ENCODE data around the gene PRR35.

PRR35 gene

DNA sequence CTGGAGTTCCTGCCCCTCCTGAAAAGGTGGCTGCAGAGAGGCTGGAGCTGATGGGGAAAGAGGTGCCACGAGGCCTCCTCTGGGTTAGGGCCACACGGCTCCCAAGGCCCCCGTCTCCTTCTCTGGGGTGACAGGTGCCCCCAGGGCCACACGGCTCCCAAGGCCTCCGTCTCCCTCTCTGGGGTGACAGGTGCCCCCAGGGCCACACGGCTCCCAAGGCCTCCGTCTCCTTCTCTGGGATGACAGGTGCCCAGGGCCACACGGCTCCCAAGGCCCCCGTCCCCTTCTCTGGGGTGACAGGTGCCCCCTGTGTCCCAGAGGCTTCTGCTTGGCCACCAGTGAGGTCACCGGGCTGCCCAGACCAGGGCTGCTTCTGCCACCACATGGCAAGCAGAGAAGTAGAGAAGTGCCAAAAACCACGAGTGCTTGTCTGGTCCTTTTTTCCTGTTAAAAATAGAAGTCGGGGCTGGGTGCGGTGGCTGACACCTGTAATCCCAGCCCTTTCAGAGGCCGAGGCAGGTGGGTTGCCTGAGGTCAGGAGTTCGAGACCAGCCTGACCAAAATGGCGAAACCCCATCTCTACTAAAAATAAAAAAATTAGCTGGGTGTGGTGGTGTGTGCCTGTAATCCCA is 28.6 kb upstream of the PRR35 start:
- Histone ChIP-seq H3K36me3 (ENCODE audit: low read depth) (peaks cover 17% of the 10 kb centered on the region), H3K27ac (ENCODE audit: poor library complexity, severe bottlenecking) (no peak overlapping the region), H3K9me3 (ENCODE audit: severe bottlenecking) (no peaks in the 10 kb centered on the region), H3K27me3 (ENCODE audit: insufficient read depth, poor library complexity, severe bottlenecking) (no peaks in the 10 kb centered on the region), H3K4me3 (ENCODE audit: severe bottlenecking) (no peak overlapping the region), H3K4me1 (ENCODE audit: insufficient read depth, poor library complexity, severe bottlenecking) (peaks cover 8% of the 10 kb centered on the region)
- DNase-seq (ENCODE audit: low spot score) (no peak), ATAC-seq (ENCODE audit: low read depth) (no peak)
- TF ChIP-seq, protein P1, sequence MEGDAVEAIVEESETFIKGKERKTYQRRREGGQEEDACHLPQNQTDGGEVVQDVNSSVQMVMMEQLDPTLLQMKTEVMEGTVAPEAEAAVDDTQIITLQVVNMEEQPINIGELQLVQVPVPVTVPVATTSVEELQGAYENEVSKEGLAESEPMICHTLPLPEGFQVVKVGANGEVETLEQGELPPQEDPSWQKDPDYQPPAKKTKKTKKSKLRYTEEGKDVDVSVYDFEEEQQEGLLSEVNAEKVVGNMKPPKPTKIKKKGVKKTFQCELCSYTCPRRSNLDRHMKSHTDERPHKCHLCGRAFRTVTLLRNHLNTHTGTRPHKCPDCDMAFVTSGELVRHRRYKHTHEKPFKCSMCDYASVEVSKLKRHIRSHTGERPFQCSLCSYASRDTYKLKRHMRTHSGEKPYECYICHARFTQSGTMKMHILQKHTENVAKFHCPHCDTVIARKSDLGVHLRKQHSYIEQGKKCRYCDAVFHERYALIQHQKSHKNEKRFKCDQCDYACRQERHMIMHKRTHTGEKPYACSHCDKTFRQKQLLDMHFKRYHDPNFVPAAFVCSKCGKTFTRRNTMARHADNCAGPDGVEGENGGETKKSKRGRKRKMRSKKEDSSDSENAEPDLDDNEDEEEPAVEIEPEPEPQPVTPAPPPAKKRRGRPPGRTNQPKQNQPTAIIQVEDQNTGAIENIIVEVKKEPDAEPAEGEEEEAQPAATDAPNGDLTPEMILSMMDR (IDR thresholded peaks at IDR 0.05; ENCODE audit: poor library complexity, severe bottlenecking), result no peak

DNA sequence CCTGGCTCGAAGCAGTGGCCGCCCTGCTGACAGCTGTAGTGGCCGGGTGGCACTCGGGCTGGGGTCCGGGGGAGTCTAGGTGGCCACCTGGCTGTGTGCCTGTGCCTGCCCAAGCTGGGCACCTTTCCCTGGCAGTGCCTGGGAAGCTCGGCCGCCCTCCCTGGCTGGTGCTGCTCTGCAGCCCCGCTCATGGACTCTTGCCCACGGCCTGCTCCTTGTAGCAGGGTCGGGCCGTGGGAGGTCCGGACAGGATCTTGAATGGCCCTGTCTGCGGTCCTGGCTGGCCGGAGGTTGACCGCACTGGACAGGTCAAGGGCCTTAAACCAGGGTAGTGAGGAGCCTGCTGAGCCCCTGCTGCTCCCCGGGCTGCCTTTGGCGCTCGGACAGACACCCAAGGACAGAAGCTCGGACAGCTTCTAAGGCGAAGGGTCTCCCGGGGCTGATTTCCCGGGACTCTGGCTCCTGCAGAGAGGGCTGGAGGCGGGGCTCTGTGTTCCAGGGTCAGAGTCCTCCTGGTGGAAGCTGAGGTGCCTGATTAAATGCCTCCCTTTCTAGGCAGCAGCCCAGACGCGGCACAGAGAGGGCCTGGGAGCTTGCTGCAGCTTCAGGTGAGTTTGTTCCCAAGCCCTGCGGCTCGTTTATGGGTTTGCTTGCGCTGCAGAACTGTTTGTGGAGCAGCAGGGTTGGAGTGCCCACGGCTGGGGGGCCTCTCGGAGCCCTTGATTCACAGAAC is 26.6 kb upstream of the PRR35 start:
- H3K27ac ChIP-seq (ENCODE audit: poor library complexity, severe bottlenecking), result no peak overlapping the region
- H3K4me1 ChIP-seq (ENCODE audit: insufficient read depth, poor library complexity, severe bottlenecking), result peaks cover 8% of the 10 kb centered on the region
- DNase-seq (ENCODE audit: low spot score) (no peak), ATAC-seq (ENCODE audit: low read depth) (no peak)
- TF ChIP-seq, protein P1 (IDR thresholded peaks at IDR 0.05; ENCODE audit: poor library complexity, severe bottlenecking), result no peak
- no peaks in the 10 kb centered on the region for H3K9me3 ChIP-seq (ENCODE audit: severe bottlenecking)
- H3K4me3 ChIP-seq (ENCODE audit: severe bottlenecking), result no peak overlapping the region
- peaks cover 24% of the 10 kb centered on the region for H3K36me3 ChIP-seq (ENCODE audit: low read depth)
- H3K27me3 ChIP-seq (ENCODE audit: insufficient read depth, poor library complexity, severe bottlenecking), result no peaks in the 10 kb centered on the region

DNA sequence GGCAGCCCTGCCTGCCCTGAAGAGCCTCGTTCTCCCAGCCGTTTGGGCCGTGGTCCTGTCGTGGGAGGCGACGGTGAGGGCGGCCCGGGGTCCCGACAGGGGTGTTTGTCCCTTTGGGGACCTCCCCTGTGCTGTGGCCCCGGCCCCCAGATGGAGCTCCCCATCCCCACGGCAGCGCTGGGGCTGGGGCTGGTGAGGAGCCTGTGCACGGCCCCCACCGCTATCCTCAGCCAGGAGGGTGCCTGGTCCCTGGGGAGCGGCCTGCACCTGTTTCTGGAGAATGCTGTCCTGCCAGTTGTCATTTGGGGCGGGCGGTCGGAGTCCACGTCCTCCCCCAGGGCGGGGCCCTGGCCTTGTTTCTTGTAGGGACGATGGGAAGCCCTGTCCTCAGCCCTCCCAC is 26.1 kb upstream of the PRR35 start:
- TF ChIP-seq, protein P1 (IDR thresholded peaks at IDR 0.05; ENCODE audit: poor library complexity, severe bottlenecking), result no peak
- Histone ChIP-seq H3K36me3 (ENCODE audit: low read depth) (peaks cover 24% of the 10 kb centered on the region), H3K27ac (ENCODE audit: poor library complexity, severe bottlenecking) (no peak overlapping the region)

DNA sequence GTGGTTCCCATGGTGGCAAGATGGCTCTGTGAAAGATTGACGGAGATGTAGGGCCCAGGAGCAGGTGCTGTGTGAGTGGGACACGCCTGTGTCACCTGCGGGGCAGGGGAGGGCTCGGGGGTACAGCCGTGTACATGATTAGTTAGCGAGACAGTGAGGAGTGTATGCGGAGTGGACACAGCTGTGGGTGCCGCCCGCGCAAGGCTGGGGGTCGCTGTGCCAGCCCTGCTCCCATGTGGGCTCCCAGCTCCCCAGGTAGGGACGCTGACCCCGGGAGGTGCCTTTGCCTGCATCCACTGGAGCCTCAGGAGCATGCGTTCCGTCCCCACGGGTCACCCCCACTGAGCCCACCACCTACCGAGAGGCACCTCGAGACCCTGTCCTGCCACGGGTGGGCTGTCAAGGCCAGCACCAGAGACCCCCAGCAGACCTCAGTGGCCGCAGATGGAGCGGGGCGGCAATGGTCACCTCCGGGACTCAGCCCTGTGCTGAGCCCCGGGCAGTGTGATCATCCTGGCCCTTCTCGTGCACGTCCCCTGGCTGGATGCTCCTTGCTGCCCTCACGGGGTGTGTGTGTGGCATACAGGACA is 25.2 kb upstream of the PRR35 start:
- TF ChIP-seq, protein P1 (IDR thresholded peaks at IDR 0.05; ENCODE audit: poor library complexity, severe bottlenecking), result no peak
- Histone ChIP-seq H3K4me1 (ENCODE audit: insufficient read depth, poor library complexity, severe bottlenecking) (peaks cover 8% of the 10 kb centered on the region), H3K9me3 (ENCODE audit: severe bottlenecking) (no peaks in the 10 kb centered on the region), H3K4me3 (ENCODE audit: severe bottlenecking) (no peak overlapping the region), H3K27ac (ENCODE audit: poor library complexity, severe bottlenecking) (peak overlapping the region; percentile 2), H3K36me3 (ENCODE audit: low read depth) (peaks cover 17% of the 10 kb centered on the region), H3K27me3 (ENCODE audit: insufficient read depth, poor library complexity, severe bottlenecking) (no peaks in the 10 kb centered on the region)
- DNase-seq (ENCODE audit: low spot score), result no peak
- ATAC-seq (ENCODE audit: low read depth), result peak; percentile 7; the same call in 2 of the 3 replicates

More for the DNA sequence above, 26.1 kb upstream of the PRR35 start:
- DNase-seq (ENCODE audit: low spot score), result no peak
- Histone ChIP-seq H3K9me3 (ENCODE audit: severe bottlenecking) (no peaks in the 10 kb centered on the region), H3K27me3 (ENCODE audit: insufficient read depth, poor library complexity, severe bottlenecking) (no peaks in the 10 kb centered on the region), H3K4me1 (ENCODE audit: insufficient read depth, poor library complexity, severe bottlenecking) (peaks cover 8% of the 10 kb centered on the region), H3K4me3 (ENCODE audit: severe bottlenecking) (no peak overlapping the region)
- no peak for ATAC-seq (ENCODE audit: low read depth)
